ENCODE measurements around the gene ANKRD13B. TPM values are rescaled to one million over a fixed set of nuclear protein-coding genes. Genes with fewer than 3 reads are reported as not detected.

Gene ANKRD13B
- total RNA-seq, 1 donor from 2014 or later, result 17.9 TPM

- no peaks in the 10 kb centered on the region for H4K20me1 ChIP-seq (ENCODE audit: insufficient read depth, low read length)
- H3K9me3 Mint-ChIP-seq (ENCODE audit: unreplicated experiment), result no peaks in the 10 kb centered on the region
- peaks cover 7% of the 10 kb centered on the region for H3K36me3 ChIP-seq (ENCODE audit: insufficient read depth, low read length)
- no peaks in the 10 kb centered on the region for H3K79me2 ChIP-seq (ENCODE audit: insufficient read depth, low read length)
- H3K9me3 ChIP-seq (ENCODE audit: insufficient read depth, low read depth, low read length), result no peaks in the 10 kb centered on the region
- no peaks in the 10 kb centered on the region for H3K27me3 ChIP-seq (ENCODE audit: insufficient read depth, low read length)
- no peak overlapping the region for H3K4me3 Mint-ChIP-seq (ENCODE audit: unreplicated experiment)
- H3K9ac ChIP-seq (ENCODE audit: low read length), result no peak overlapping the region
- peaks cover 3% of the 10 kb centered on the region for H3K4me1 ChIP-seq (ENCODE audit: insufficient read depth, low read length)
- H3K4me2 ChIP-seq (ENCODE audit: low read length), result no peak overlapping the region
- no peak overlapping the region for H3K4me3 ChIP-seq (ENCODE audit: insufficient read depth, low read depth, low read length)
- H3K4me1 Mint-ChIP-seq (ENCODE audit: low read depth, unreplicated experiment), result no peaks in the 10 kb centered on the region
- peaks cover 4% of the 10 kb centered on the region for H3K36me3 Mint-ChIP-seq (ENCODE audit: low read depth, unreplicated experiment)
- no peak overlapping the region for H3K27ac Mint-ChIP-seq (ENCODE audit: unreplicated experiment)
- H3K27me3 Mint-ChIP-seq (ENCODE audit: low read depth, unreplicated experiment), result no peaks in the 10 kb centered on the region
- DNase-seq (ENCODE audit: low read depth) (no peak), FAIRE-seq (no peak)
- no peak overlapping the region for H3K27ac ChIP-seq (ENCODE audit: low read depth, low read length)
- no peak for TF ChIP-seq EZH2 (IDR thresholded peaks at IDR 0.05; ENCODE audit: insufficient read depth, low read length)
- TF ChIP-seq, protein P1, sequence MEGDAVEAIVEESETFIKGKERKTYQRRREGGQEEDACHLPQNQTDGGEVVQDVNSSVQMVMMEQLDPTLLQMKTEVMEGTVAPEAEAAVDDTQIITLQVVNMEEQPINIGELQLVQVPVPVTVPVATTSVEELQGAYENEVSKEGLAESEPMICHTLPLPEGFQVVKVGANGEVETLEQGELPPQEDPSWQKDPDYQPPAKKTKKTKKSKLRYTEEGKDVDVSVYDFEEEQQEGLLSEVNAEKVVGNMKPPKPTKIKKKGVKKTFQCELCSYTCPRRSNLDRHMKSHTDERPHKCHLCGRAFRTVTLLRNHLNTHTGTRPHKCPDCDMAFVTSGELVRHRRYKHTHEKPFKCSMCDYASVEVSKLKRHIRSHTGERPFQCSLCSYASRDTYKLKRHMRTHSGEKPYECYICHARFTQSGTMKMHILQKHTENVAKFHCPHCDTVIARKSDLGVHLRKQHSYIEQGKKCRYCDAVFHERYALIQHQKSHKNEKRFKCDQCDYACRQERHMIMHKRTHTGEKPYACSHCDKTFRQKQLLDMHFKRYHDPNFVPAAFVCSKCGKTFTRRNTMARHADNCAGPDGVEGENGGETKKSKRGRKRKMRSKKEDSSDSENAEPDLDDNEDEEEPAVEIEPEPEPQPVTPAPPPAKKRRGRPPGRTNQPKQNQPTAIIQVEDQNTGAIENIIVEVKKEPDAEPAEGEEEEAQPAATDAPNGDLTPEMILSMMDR (IDR thresholded peaks at IDR 0.05; ENCODE audit: insufficient read depth, low read depth, low read length), result no peak
- no peak overlapping the region for H2AFZ ChIP-seq (ENCODE audit: low read depth, low read length)
Measured at GRCh38 chr17:29653995-29654714, 61.2 kb downstream of the ANKRD13B start.

- Histone ChIP-seq H2AFZ (ENCODE audit: low read depth, low read length) (no peak overlapping the region), H3K79me2 (ENCODE audit: insufficient read depth, low read length) (no peaks in the 10 kb centered on the region), H3K27ac (ENCODE audit: low read depth, low read length) (no peak overlapping the region), H3K36me3 (ENCODE audit: insufficient read depth, low read length) (peaks cover 7% of the 10 kb centered on the region), H4K20me1 (ENCODE audit: insufficient read depth, low read length) (no peaks in the 10 kb centered on the region), H3K9ac (ENCODE audit: low read length) (no peak overlapping the region), H3K4me2 (ENCODE audit: low read length) (no peak overlapping the region), H3K27me3 (ENCODE audit: insufficient read depth, low read length) (no peaks in the 10 kb centered on the region), H3K4me1 (ENCODE audit: insufficient read depth, low read length) (peaks cover 3% of the 10 kb centered on the region), H3K4me3 (ENCODE audit: insufficient read depth, low read depth, low read length) (no peak overlapping the region), H3K9me3 (ENCODE audit: insufficient read depth, low read depth, low read length) (no peaks in the 10 kb centered on the region)
- FAIRE-seq, result no peak
- no peak for TF ChIP-seq EZH2 (IDR thresholded peaks at IDR 0.05; ENCODE audit: insufficient read depth, low read length)
- TF ChIP-seq, protein P1 (IDR thresholded peaks at IDR 0.05; ENCODE audit: insufficient read depth, low read depth, low read length), result no peak
- H3K4me1 Mint-ChIP-seq (ENCODE audit: low read depth, unreplicated experiment), result no peaks in the 10 kb centered on the region
- H3K9me3 Mint-ChIP-seq (ENCODE audit: unreplicated experiment), result no peaks in the 10 kb centered on the region
- peaks cover 2% of the 10 kb centered on the region for H3K36me3 Mint-ChIP-seq (ENCODE audit: low read depth, unreplicated experiment)
- H3K27me3 Mint-ChIP-seq (ENCODE audit: low read depth, unreplicated experiment), result no peaks in the 10 kb centered on the region
- no peak overlapping the region for H3K4me3 Mint-ChIP-seq (ENCODE audit: unreplicated experiment)
- no peak for DNase-seq (ENCODE audit: low read depth)
- H3K27ac Mint-ChIP-seq (ENCODE audit: unreplicated experiment), result no peak overlapping the region
Measured at GRCh38 chr17:29655323-29655722, 62.4 kb downstream of the ANKRD13B start.

GRCh38 chr17:29659155-29659554, 66.2 kb downstream of the ANKRD13B start:
- no peak overlapping the region for H3K4me3 Mint-ChIP-seq (ENCODE audit: unreplicated experiment)
- Histone ChIP-seq H3K79me2 (ENCODE audit: insufficient read depth, low read length) (no peaks in the 10 kb centered on the region), H3K4me1 (ENCODE audit: insufficient read depth, low read length) (peaks cover 3% of the 10 kb centered on the region), H3K27ac (ENCODE audit: low read depth, low read length) (no peak overlapping the region), H2AFZ (ENCODE audit: low read depth, low read length) (no peak overlapping the region), H4K20me1 (ENCODE audit: insufficient read depth, low read length) (no peaks in the 10 kb centered on the region), H3K27me3 (ENCODE audit: insufficient read depth, low read length) (no peaks in the 10 kb centered on the region), H3K4me2 (ENCODE audit: low read length) (no peak overlapping the region), H3K9ac (ENCODE audit: low read length) (no peak overlapping the region), H3K36me3 (ENCODE audit: insufficient read depth, low read length) (peaks cover 10% of the 10 kb centered on the region), H3K4me3 (ENCODE audit: insufficient read depth, low read depth, low read length) (no peak overlapping the region), H3K9me3 (ENCODE audit: insufficient read depth, low read depth, low read length) (no peaks in the 10 kb centered on the region)
- no peak overlapping the region for H3K27ac Mint-ChIP-seq (ENCODE audit: unreplicated experiment)
- DNase-seq (ENCODE audit: low read depth), result peak; percentile 61
- peaks cover 3% of the 10 kb centered on the region for H3K36me3 Mint-ChIP-seq (ENCODE audit: low read depth, unreplicated experiment)
- TF ChIP-seq, protein P1 (IDR thresholded peaks at IDR 0.05; ENCODE audit: insufficient read depth, low read depth, low read length), result no peak
- TF ChIP-seq EZH2 (IDR thresholded peaks at IDR 0.05; ENCODE audit: insufficient read depth, low read length), result no peak
- H3K27me3 Mint-ChIP-seq (ENCODE audit: low read depth, unreplicated experiment), result no peaks in the 10 kb centered on the region
- FAIRE-seq, result no peak
- peaks cover 9% of the 10 kb centered on the region for H3K4me1 Mint-ChIP-seq (ENCODE audit: low read depth, unreplicated experiment)
- H3K9me3 Mint-ChIP-seq (ENCODE audit: unreplicated experiment), result no peaks in the 10 kb centered on the region

All from astrocyte (in vitro differentiated cells and primary cell).